HepG2 (cell line): ENCODE results near the gene STRN3. TPM values are rescaled to one million over a fixed set of nuclear protein-coding genes. Genes with fewer than 3 reads are reported as not detected.

Source experiments
- CBX1 ChIP-seq: IDR thresholded peaks from one replicate; pipeline ENCODE4 v1.6.1; 2016; ENCODE audit warnings: antibody characterized with exemption, low read depth
- CHCHD3 ChIP-seq: sonication (generic); formaldehyde crosslinking; IDR thresholded peaks from 2 replicates; pipeline ENCODE4 v1.8.0; 2022; ENCODE audit warnings: mild to moderate bottlenecking, missing genetic modification reagents, moderate library complexity
- CSRNP1 ChIP-seq: sonication (generic); formaldehyde crosslinking; IDR thresholded peaks from 2 replicates; pipeline ENCODE4 v1.8.1; 2023; ENCODE audit warnings: mild to moderate bottlenecking, missing genetic modification reagents
- HNRNPK ChIP-seq: fragments of 200-400 bp; formaldehyde crosslinking; IDR thresholded peaks from 2 replicates; pipeline ENCODE4 v1.6.1; 2018; ENCODE audit warnings: low read length, low read depth, moderate library complexity, mild to moderate bottlenecking; ENCODE audit not compliant: poor library complexity, severe bottlenecking
- MIER2 ChIP-seq: IDR thresholded peaks from 2 replicates; pipeline ENCODE4 v1.6.1; 2016; ENCODE audit warnings: missing biosample characterization, missing genetic modification reagents
- MTA3 ChIP-seq: sonication (generic); formaldehyde crosslinking; IDR thresholded peaks from 2 replicates; pipeline ENCODE4 v1.4.0; 2020; ENCODE audit warnings: missing genetic modification reagents
- PTBP1 ChIP-seq: fragments of 200-400 bp; formaldehyde crosslinking; IDR thresholded peaks from 2 replicates; pipeline ENCODE4 v1.6.1; 2018; ENCODE audit warnings: low read length, low read depth; ENCODE audit not compliant: poor library complexity, severe bottlenecking
- RARG ChIP-seq: sonication (generic); formaldehyde crosslinking; IDR thresholded peaks from 2 replicates; pipeline ENCODE4 v1.4.0; 2020; ENCODE audit warnings: low read depth, mild to moderate bottlenecking, missing genetic modification reagents
- ZBTB25 ChIP-seq: IDR thresholded peaks from 2 replicates; pipeline ENCODE4 v1.6.1; 2018; ENCODE audit warnings: missing genetic modification reagents
- ZFP1 ChIP-seq: IDR thresholded peaks from 2 replicates; pipeline ENCODE4 v1.6.1; 2016
- ZMYM3 ChIP-seq: sonication (generic); formaldehyde crosslinking; IDR thresholded peaks from 2 replicates; pipeline ENCODE4 v1.5.1; 2020; ENCODE audit warnings: mild to moderate bottlenecking, missing genetic modification reagents
- ZNF318 ChIP-seq: sonication (generic); formaldehyde crosslinking; IDR thresholded peaks from 2 replicates; pipeline ENCODE4 v1.4.0; 2020; ENCODE audit warnings: mild to moderate bottlenecking, missing genetic modification reagents
- ZNF547 ChIP-seq: sonication (generic); formaldehyde crosslinking; IDR thresholded peaks from 2 replicates; pipeline ENCODE4 v1.5.1; 2020; ENCODE audit warnings: mild to moderate bottlenecking, missing genetic modification reagents
- ZNF569 ChIP-seq: sonication (generic); formaldehyde crosslinking; IDR thresholded peaks from 2 replicates; pipeline ENCODE4 v1.5.0; 2020; ENCODE audit warnings: mild to moderate bottlenecking, missing genetic modification reagents, moderate library complexity, borderline replicate concordance
- ZNF616 ChIP-seq: sonication (generic); formaldehyde crosslinking; IDR thresholded peaks from 2 replicates; pipeline ENCODE4 v1.5.0; 2020; ENCODE audit warnings: low read depth, mild to moderate bottlenecking, missing genetic modification reagents
- ZXDC ChIP-seq: sonication (generic); formaldehyde crosslinking; IDR thresholded peaks from 2 replicates; pipeline ENCODE4 v1.5.0; 2020; ENCODE audit warnings: mild to moderate bottlenecking, missing genetic modification reagents
- polyA plus RNA-seq, 8 experiments: library from polyadenylated mRNA; depleted of rRNA in 3 of 8; stranded (reverse) in 7 of 8; unstranded in 1 of 8; fragments of >200 nt; fragmentation: Illumina TruSeq in 4 of 8; extraction: Trizol in 4 of 8; gene quantifications; 2 replicates each; pipeline versions ENCODE4 v1.2.1 to v1.2.3, GENCODE V29; 2011 to 2016; ENCODE audit warnings: low read depth in 4 of 8, missing spikeins in 1 of 8, mixed read lengths in 1 of 8; ENCODE audit not compliant: insufficient read depth in 1 of 8
- total RNA-seq, 5 experiments: library from RNA; depleted of rRNA; stranded (reverse); fragments of >200 nt; fragmentation: Illumina TruSeq; extraction: Trizol; gene quantifications; 2 replicates each; pipeline ENCODE4 v1.2.3, GENCODE V29; 2016; ENCODE audit warnings: low read depth in 1 of 5

Gene STRN3
- total and polyA plus RNA-seq, 2 of the 13 experiments (the other 11 are each of a cell fraction or from before 2014, with no cell fraction given): 49.4 to 123 TPM

- TF ChIP-seq ZNF318 (CRISPR knock-in tag) (no peak), HNRNPK (peak; percentile 93), ZNF547 (CRISPR knock-in tag) (peak; percentile 59), CHCHD3 (CRISPR knock-in tag) (0 out of 2 replicates have a peak, but pooled peaks have one; percentile 51), ZNF569 (CRISPR knock-in tag) (no peak), MTA3 (CRISPR knock-in tag) (no peak), RARG (0 out of 2 replicates have a peak, but pooled peaks have one; percentile 22), MIER2 (CRISPR knock-in tag) (no peak), CSRNP1 (CRISPR knock-in tag) (0 out of 2 replicates have a peak, but pooled peaks have one; percentile 15), ZMYM3 (no peak), ZNF616 (CRISPR knock-in tag) (no peak), CBX1 (no peak), PTBP1 (no peak), ZXDC (CRISPR knock-in tag) (no peak), ZFP1 (CRISPR knock-in tag) (no peak), ZBTB25 (CRISPR knock-in tag) (no peak)
Observed at GRCh38 chr14:31026077-31026449, at the start of gene STRN3 (continued).
